Measurements from ENCODE around the gene CPSF4L. TPM values are rescaled to one million over a fixed set of nuclear protein-coding genes. Genes with fewer than 3 reads are reported as not detected.
A peak's percentile ranks its signal among the peaks of the same experiment; 100 is the strongest.

CPSF4L gene
- total and polyA plus RNA-seq, 2 experiments from 2014 or later, result not detected

GRCh38 chr17:73230088-73230487 lies 31.6 kb downstream of the CPSF4L start:
- peaks cover 7% of the 10 kb centered on the region for H3K4me1 ChIP-seq (ENCODE audit: insufficient read depth)
- H3K27ac ChIP-seq, result no peak overlapping the region
- no peaks in the 10 kb centered on the region for H3K9me3 ChIP-seq (ENCODE audit: low read depth)
- DNase-seq (ENCODE audit: low spot score), result no peak
- H3K36me3 ChIP-seq (replicated peaks; ENCODE audit: insufficient read depth, low read depth), result no peaks in the 10 kb centered on the region
- no peaks in the 10 kb centered on the region for H3K27me3 ChIP-seq
- no peak overlapping the region for H3K4me2 ChIP-seq
- TF ChIP-seq EZH2 (IDR thresholded peaks at IDR 0.05; ENCODE audit: borderline replicate concordance) (no peak), EZH2phosphoT487 (IDR thresholded peaks at IDR 0.05; ENCODE audit: low read depth, severe bottlenecking, unreplicated experiment) (no peak), CTCF (IDR thresholded peaks at IDR 0.05; ENCODE audit: poor library complexity) (no peak)
- H3K4me3 ChIP-seq, result no peak overlapping the region
- H3K79me2 ChIP-seq, result peaks cover 78% of the 10 kb centered on the region
- WGBS (ENCODE audit: low lambda C conversion rate, missing lambda C conversion rate), result 96% methylated on average over 6 of the region's 6 CpGs
- peaks cover 8% of the 10 kb centered on the region for H4K20me1 ChIP-seq (ENCODE audit: insufficient read depth, poor library complexity, severe bottlenecking)
- H2AFZ ChIP-seq, result no peak overlapping the region
- no peaks in the 10 kb centered on the region for H3K9me2 ChIP-seq (replicated peaks; ENCODE audit: insufficient read depth)

GRCh38 chr17:73228748-73229236 lies 32.9 kb downstream of the CPSF4L start:
- H3K9me3 ChIP-seq (ENCODE audit: low read depth), result no peaks in the 10 kb centered on the region
- 37% methylated on average over 2 of the region's 2 CpGs for whole genome bisulfite sequencing (ENCODE audit: low lambda C conversion rate, missing lambda C conversion rate)
- no peaks in the 10 kb centered on the region for H3K27me3 ChIP-seq
- peaks cover 8% of the 10 kb centered on the region for H4K20me1 ChIP-seq (ENCODE audit: insufficient read depth, poor library complexity, severe bottlenecking)
- H3K9me2 ChIP-seq (replicated peaks; ENCODE audit: insufficient read depth), result no peaks in the 10 kb centered on the region
- DNase-seq (ENCODE audit: low spot score), result peak; percentile 59
- no peak overlapping the region for H2AFZ ChIP-seq
- peaks cover 74% of the 10 kb centered on the region for H3K79me2 ChIP-seq
- no peaks in the 10 kb centered on the region for H3K36me3 ChIP-seq (replicated peaks; ENCODE audit: insufficient read depth, low read depth)
- no peak for TF ChIP-seq CTCF (IDR thresholded peaks at IDR 0.05; ENCODE audit: poor library complexity)
- TF ChIP-seq EZH2 (IDR thresholded peaks at IDR 0.05; ENCODE audit: borderline replicate concordance), result no peak
- no peak for TF ChIP-seq EZH2phosphoT487 (IDR thresholded peaks at IDR 0.05; ENCODE audit: low read depth, severe bottlenecking, unreplicated experiment)
- H3K4me2 ChIP-seq, result no peak overlapping the region
- no peak overlapping the region for H3K4me3 ChIP-seq
- H3K4me1 ChIP-seq (ENCODE audit: insufficient read depth), result peaks cover 6% of the 10 kb centered on the region
- H3K27ac ChIP-seq, result peak overlapping the region; percentile 11

GRCh38 chr17:73227944-73228343 lies 33.7 kb downstream of the CPSF4L start:
- Histone ChIP-seq H4K20me1 (ENCODE audit: insufficient read depth, poor library complexity, severe bottlenecking) (peaks cover 8% of the 10 kb centered on the region), H3K4me2 (no peak overlapping the region), H2AFZ (no peak overlapping the region), H3K9me2 (replicated peaks; ENCODE audit: insufficient read depth) (no peaks in the 10 kb centered on the region), H3K4me1 (ENCODE audit: insufficient read depth) (no peaks in the 10 kb centered on the region), H3K36me3 (replicated peaks; ENCODE audit: insufficient read depth, low read depth) (no peaks in the 10 kb centered on the region), H3K9me3 (ENCODE audit: low read depth) (no peaks in the 10 kb centered on the region), H3K27me3 (no peaks in the 10 kb centered on the region), H3K79me2 (peaks cover 70% of the 10 kb centered on the region), H3K4me3 (no peak overlapping the region), H3K27ac (no peak overlapping the region)
- 69% methylated on average over 6 of the region's 6 CpGs for WGBS (ENCODE audit: low lambda C conversion rate, missing lambda C conversion rate)
- no peak for DNase-seq (ENCODE audit: low spot score)
- TF ChIP-seq CTCF (IDR thresholded peaks at IDR 0.05; ENCODE audit: poor library complexity) (no peak), EZH2 (IDR thresholded peaks at IDR 0.05; ENCODE audit: borderline replicate concordance) (no peak), EZH2phosphoT487 (IDR thresholded peaks at IDR 0.05; ENCODE audit: low read depth, severe bottlenecking, unreplicated experiment) (no peak)
